GM21447 (cell line): ENCODE data around the gene CYTH1.

Source experiments
- ATAC-seq: cut with Tn5 transposase; IDR thresholded peaks from one replicate; pipeline ENCODE4 v1.9.1; 2021; ENCODE audit not compliant: unreplicated experiment

Gene CYTH1

GRCh38 chr17:78655251-78655940, 126.7 kb downstream of the CYTH1 start:
- no peak for ATAC-seq

GRCh38 chr17:78654325-78654724, 127.7 kb downstream of the CYTH1 start:
- no peak for ATAC-seq

- ATAC-seq: no peak
These were observed 128.7 kb downstream of the CYTH1 start for GRCh38 chr17:78653382-78653781.

GRCh38 chr17:78652913-78653312, 129.2 kb downstream of the CYTH1 start:
- no peak for ATAC-seq

- ATAC-seq: no peak
These were observed 130.0 kb downstream of the CYTH1 start for GRCh38 chr17:78652024-78652423.

GRCh38 chr17:78651554-78651953, 130.5 kb downstream of the CYTH1 start:
- no peak for ATAC-seq

GRCh38 chr17:78650093-78650715, 131.9 kb downstream of the CYTH1 start:
- ATAC-seq: no peak

- ATAC-seq: no peak
These were observed 133.8 kb downstream of the CYTH1 start for GRCh38 chr17:78648293-78648692.

GRCh38 chr17:78647032-78647431, 135.0 kb downstream of the CYTH1 start:
- no peak for ATAC-seq

- peak; percentile 60 for ATAC-seq
These were observed 136.4 kb downstream of the CYTH1 start for GRCh38 chr17:78645421-78646295.

GRCh38 chr17:78644931-78645351, 137.1 kb downstream of the CYTH1 start:
- ATAC-seq: no peak

GRCh38 chr17:78644224-78644623, 137.8 kb downstream of the CYTH1 start:
- no peak for ATAC-seq

GRCh38 chr17:78643326-78643725, 138.7 kb downstream of the CYTH1 start:
- no peak for ATAC-seq

- no peak for ATAC-seq
These were observed 139.4 kb downstream of the CYTH1 start for GRCh38 chr17:78642707-78643106.

- ATAC-seq: no peak
These were observed 140.4 kb downstream of the CYTH1 start for GRCh38 chr17:78641666-78642065.

GRCh38 chr17:78641243-78641642, 140.8 kb downstream of the CYTH1 start:
- ATAC-seq: no peak

- ATAC-seq: no peak
These were observed 141.4 kb downstream of the CYTH1 start for GRCh38 chr17:78640700-78641099.

GRCh38 chr17:78637643-78638420, 144.2 kb downstream of the CYTH1 start:
- no peak for ATAC-seq

GRCh38 chr17:78637146-78637545, 144.9 kb downstream of the CYTH1 start:
- ATAC-seq: no peak

GRCh38 chr17:78634154-78634553, 147.9 kb downstream of the CYTH1 start:
- ATAC-seq: no peak

GRCh38 chr17:78629436-78629995, 152.6 kb downstream of the CYTH1 start:
- no peak for ATAC-seq
